Ishikawa (cell line): ENCODE results near the gene RNF11.

Experiments
- CEBPB ChIP-seq: IDR thresholded peaks from 2 replicates; pipeline ENCODE4 v1.6.1; 2012
- CREB1 ChIP-seq: IDR thresholded peaks from 2 replicates; pipeline ENCODE4 v1.6.1; 2012; ENCODE audit warnings: low read depth
- EGR1 ChIP-seq: IDR thresholded peaks from 2 replicates; pipeline ENCODE4 v1.6.1; 2012
- EP300 ChIP-seq: IDR thresholded peaks from 2 replicates; pipeline ENCODE4 v1.6.1; 2012; ENCODE audit warnings: borderline replicate concordance
- FOXM1 ChIP-seq: IDR thresholded peaks from 2 replicates; pipeline ENCODE4 v1.6.1; 2012; ENCODE audit warnings: low read depth, borderline replicate concordance
- MAX ChIP-seq: IDR thresholded peaks from 2 replicates; pipeline ENCODE4 v1.6.1; 2012
- NFIC ChIP-seq: IDR thresholded peaks from 2 replicates; pipeline ENCODE4 v1.6.1; 2012
- RAD21 ChIP-seq: IDR thresholded peaks from 2 replicates; pipeline ENCODE4 v1.6.1; 2012; ENCODE audit warnings: low read depth
- REST ChIP-seq: IDR thresholded peaks from 2 replicates; pipeline ENCODE4 v1.6.1; 2012; ENCODE audit warnings: low read depth, mild to moderate bottlenecking
- TAF1 ChIP-seq: IDR thresholded peaks from 2 replicates; pipeline ENCODE4 v1.6.1; 2012; ENCODE audit warnings: low read depth, mild to moderate bottlenecking
- TCF12 ChIP-seq: IDR thresholded peaks from 2 replicates; pipeline ENCODE4 v1.6.1; 2012; ENCODE audit warnings: low read depth
- TEAD4 ChIP-seq: IDR thresholded peaks from 2 replicates; pipeline ENCODE4 v1.6.1; 2012
- USF1 ChIP-seq: IDR thresholded peaks from 2 replicates; pipeline ENCODE4 v1.6.1; 2012
- YY1 ChIP-seq: IDR thresholded peaks from 2 replicates; pipeline ENCODE4 v1.6.1; 2012; ENCODE audit warnings: low read depth
- ZBTB7A ChIP-seq: IDR thresholded peaks from 2 replicates; pipeline ENCODE4 v1.6.1; 2012; ENCODE audit warnings: low read depth

The RNF11 gene

GRCh38 chr1:51231120-51231519 lies 5.0 kb upstream of the RNF11 start:
- no peak for TF ChIP-seq TAF1
- TF ChIP-seq USF1: no peak
- no peak for TF ChIP-seq REST
- TF ChIP-seq NFIC: no peak
- TF ChIP-seq EP300: no peak
- no peak for TF ChIP-seq RAD21
- TF ChIP-seq CEBPB: no peak
- no peak for TF ChIP-seq TEAD4

- TF ChIP-seq CREB1: no peak
- TF ChIP-seq REST: no peak
- TF ChIP-seq YY1: no peak
- TF ChIP-seq TCF12: no peak
- TF ChIP-seq NFIC: no peak
- no peak for TF ChIP-seq TEAD4
- TF ChIP-seq TAF1: no peak
- no peak for TF ChIP-seq RAD21
- no peak for TF ChIP-seq FOXM1
- TF ChIP-seq MAX: no peak
- no peak for TF ChIP-seq USF1
- TF ChIP-seq ZBTB7A: no peak
- TF ChIP-seq EP300: no peak
- no peak for TF ChIP-seq EGR1
- no peak for TF ChIP-seq CEBPB
Observed at GRCh38 chr1:51231896-51232295, 4.2 kb upstream of the RNF11 start.

GRCh38 chr1:51234721-51235425 lies 1.2 kb upstream of the RNF11 start:
- TF ChIP-seq NFIC (peak; percentile 82), TEAD4 (no peak), MAX (no peak), RAD21 (no peak)

GRCh38 chr1:51236531-51237350 lies 668 bp downstream of the RNF11 start:
- TF ChIP-seq ZBTB7A (peak; percentile 67), YY1 (peak; percentile 72), MAX (no peak)

- TF ChIP-seq USF1: no peak
- TF ChIP-seq REST: no peak
- TF ChIP-seq TAF1: no peak
- no peak for TF ChIP-seq YY1
- TF ChIP-seq CEBPB: no peak
- TF ChIP-seq EGR1: no peak
- TF ChIP-seq ZBTB7A: no peak
- no peak for TF ChIP-seq TCF12
- TF ChIP-seq RAD21: no peak
- TF ChIP-seq FOXM1: no peak
- no peak for TF ChIP-seq NFIC
Observed at GRCh38 chr1:51237351-51238033, 1.4 kb downstream of the RNF11 start.
